Motor neuron (in vitro differentiated cells): ENCODE results near the gene IMPG2. TPM values are rescaled to one million over a fixed set of nuclear protein-coding genes. Genes with fewer than 3 reads are reported as not detected.

Source experiments
- ATAC-seq, 8 experiments: fragments of 200-7000 bp; cut with Tn5 transposase; replicated peaks in 6 of 8; 2 replicates each; pipeline ENCODE4 v1.8.0; 2021; ENCODE audit warnings: mild to moderate bottlenecking in 8 of 8, moderate library complexity in 8 of 8
- H3K27ac ChIP-seq, 2 donors: fragments of 250-450 bp; sonication (Bioruptor Pico); 2 replicates each; pipeline ENCODE4 v1.9.0; 2021; ENCODE audit warnings: antibody characterized with exemption in 2 of 2, mild to moderate bottlenecking in 2 of 2, moderate library complexity in 1 of 2
- H3K4me1 ChIP-seq, 2 donors: fragments of 250-450 bp; sonication (Bioruptor Pico); replicated peaks in 1 of 2; 2 replicates each; pipeline ENCODE4 v1.6.1; 2021; ENCODE audit warnings: antibody characterized with exemption in 2 of 2, mild to moderate bottlenecking in 2 of 2, moderate library complexity in 1 of 2
- H3K4me3 ChIP-seq, 5 donors: fragments of 250-450 bp; sonication (Bioruptor Pico); 2 replicates each; pipeline ENCODE4 v1.9.0; 2021; ENCODE audit warnings: antibody characterized with exemption in 5 of 5, mild to moderate bottlenecking in 5 of 5, moderate library complexity in 4 of 5
- WGBS, 10 experiments: fragments of 450-650 bp; shearing (Covaris generic); methylation state at CpG; one replicate each; pipeline ENCODE4 v1.0.0; 2022; 5-methylcytosine and 5-hydroxymethylcytosine counted together
- in situ Hi-C, 9 experiments: fragments of 400-800 bp; cut with MboI; loops; one replicate each; pipeline ENCODE4 v1.15.0; 2021; ENCODE audit warnings: low sequenced_read_pairs in 9 of 9, low pct_unique_long_range_greater_than_20kb in 2 of 9; ENCODE audit not compliant: unreplicated experiment in 9 of 9
- total RNA-seq, 8 experiments: library from RNA; unstranded; fragments of 300-600 nt; gene quantifications; 2 replicates each; pipeline versions ENCODE4 v1.2.3 to v1.2.4, GENCODE V29; 2022

Gene IMPG2
- total RNA-seq, 8 experiments from 2014 or later = 0.36 to 2.0 (median 0.86) TPM

DNA sequence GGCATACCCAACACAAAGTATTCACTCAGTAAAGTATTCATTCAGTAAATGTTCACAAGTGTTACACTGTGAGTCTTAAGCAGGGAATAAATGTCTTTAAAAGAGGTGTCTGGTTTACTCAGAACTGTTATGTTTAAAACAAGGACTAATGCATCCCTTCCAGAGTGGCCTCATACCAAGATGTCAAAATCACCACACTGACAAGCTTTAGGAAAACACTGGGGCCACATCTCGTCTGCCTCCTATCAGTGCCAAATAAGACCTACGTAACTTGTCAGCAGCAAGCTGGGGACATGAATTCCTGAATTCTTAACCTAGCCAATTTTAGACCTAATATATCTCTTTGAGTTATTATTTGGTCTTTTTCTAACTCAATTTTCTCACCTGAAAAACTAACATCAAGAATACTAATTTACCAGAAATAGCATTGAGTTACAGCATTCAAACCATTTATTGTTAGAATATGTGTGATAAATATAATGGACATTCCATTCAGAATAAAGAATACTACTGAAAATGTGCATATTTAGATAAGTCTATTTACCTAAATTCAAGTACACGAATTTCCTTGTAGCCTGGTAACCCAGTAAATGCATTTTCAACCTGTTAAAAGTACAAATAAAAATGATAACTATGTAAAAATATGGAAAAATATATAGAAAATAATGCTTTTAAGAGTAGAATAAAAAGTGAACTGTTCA, 51.3 kb downstream of the IMPG2 start:
- ATAC-seq = peak in 3 of 8 experiments; percentile 65 to 85 (median 78)
- H3K4me3 ChIP-seq = no peak overlapping the region
- H3K4me1 ChIP-seq = no peaks in the 10 kb centered on the region
- in situ Hi-C loops = no loop called here
- 0 to 73% (median 41%) methylated on average over 1 to 3 of the region's 3 CpGs; no CpG with 5 or more reads in 2 of the 10 experiments for WGBS, 10 experiments
- H3K27ac ChIP-seq = no peak overlapping the region

DNA sequence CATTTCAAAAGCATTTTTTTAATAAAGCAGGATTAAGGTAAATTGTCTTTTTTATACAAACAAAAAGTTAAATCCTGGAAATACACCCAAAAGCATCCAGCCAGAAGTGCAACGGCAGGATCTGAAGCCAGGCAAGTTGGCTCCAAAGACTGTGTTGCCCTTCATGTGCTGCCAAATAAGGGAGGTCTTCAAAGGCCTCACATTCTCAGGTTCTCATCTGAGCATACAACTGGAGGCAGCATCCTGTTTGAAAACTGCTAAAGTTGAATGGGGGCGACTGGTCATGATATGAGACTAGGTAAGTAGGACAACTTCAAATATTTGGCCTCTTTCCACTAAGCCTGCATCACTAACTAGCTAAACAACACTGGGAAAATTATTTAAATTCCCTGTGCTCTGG, 52.2 kb downstream of the IMPG2 start:
- in situ Hi-C loops = no loop called here
- Histone ChIP-seq H3K4me1 (no peaks in the 10 kb centered on the region), H3K4me3 (no peak overlapping the region), H3K27ac (no peak overlapping the region)
- WGBS, 10 experiments = 60 to 100% (median 79%) methylated on average over 1 to 2 of the region's 2 CpGs; no CpG with 5 or more reads in 4 of the 10 experiments
- ATAC-seq = no peak

DNA sequence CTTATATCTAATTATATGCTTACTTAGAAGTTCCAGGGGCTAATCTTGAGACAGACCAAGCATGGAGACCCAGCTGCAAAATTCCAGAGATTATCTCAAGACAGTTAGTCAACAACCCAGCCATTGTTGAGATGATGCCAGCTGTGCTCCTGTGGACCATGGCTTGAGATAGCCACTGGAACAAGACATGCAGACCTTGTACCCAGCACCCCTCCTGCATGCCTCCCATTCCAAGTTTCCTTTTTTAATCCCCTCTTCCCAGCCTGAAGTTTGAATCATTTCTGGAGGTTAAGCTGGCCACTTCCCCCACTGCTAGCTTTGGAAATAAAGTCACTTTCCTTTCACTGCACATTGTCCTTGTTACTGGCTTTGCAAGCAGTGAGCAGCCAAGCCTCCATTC, 53.8 kb downstream of the IMPG2 start:
- peak in 1 of 8 experiments; percentile 17 for ATAC-seq
- Histone ChIP-seq H3K4me1 (peaks cover 0 to 3% of the 10 kb centered on the region in 2 donors), H3K27ac (no peak overlapping the region), H3K4me3 (no peak overlapping the region)
- in situ Hi-C loops = no loop called here

DNA sequence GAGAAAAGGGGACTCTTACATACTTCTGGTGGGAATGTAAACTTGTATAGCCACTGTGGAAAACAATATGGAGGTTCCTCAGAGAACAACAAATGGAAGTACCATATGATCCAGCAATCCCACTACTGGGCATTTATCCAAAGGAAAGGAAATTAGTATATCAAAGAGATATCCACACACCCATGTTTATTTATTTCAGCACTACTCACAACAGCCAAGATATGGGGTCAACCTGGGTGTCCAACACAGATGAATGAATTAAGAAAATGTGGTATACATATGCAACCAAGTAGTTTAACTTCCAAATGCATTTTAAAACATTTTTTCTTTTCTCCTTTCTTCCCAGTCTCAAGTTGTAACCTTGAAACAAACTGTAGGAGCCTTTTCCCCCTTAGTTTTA, 54.3 kb downstream of the IMPG2 start:
- ATAC-seq = peak in 3 of 8 experiments; percentile 15 to 75 (median 41)
- no peak overlapping the region for H3K27ac ChIP-seq
- peaks cover 0 to 3% of the 10 kb centered on the region in 2 donors for H3K4me1 ChIP-seq

DNA sequence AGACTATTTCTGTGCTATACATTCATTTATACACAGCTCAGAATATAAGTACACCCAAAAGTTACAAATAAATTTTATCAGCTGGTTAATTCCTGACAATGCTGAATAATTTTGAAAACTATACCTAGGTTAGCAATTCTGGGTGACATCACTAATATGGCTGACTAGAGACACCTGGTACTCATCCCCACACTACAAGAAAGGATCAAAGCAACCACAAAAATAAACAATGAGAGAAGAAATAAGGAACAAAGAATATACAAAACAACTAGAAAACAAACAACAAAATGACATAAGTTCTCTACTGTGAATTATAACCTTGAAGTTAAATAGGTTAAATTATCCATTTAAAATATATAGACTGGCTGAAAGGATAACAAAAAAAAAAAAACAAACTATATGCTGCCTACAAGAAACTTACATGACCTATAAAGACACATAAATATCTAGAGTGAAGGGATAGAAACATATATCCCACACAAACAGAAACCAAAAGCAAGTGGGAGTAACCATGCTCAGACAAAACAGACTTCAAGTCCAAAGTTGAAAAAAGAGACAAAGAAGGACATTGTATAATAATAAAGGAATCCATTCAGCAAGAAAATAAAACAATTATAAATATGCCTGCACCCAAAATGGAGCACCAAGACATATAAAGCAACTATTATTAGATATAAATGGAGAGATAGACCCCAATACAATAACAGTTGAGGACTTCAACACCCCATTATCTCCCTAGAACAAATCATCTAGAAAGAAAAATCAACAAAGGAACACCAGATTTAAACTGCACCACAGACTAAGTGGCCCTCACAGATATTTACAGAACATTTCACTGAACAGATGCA, 57.8 kb downstream of the IMPG2 start:
- ATAC-seq = no peak
- in situ Hi-C loops = no loop called here
- H3K4me3 ChIP-seq = no peak overlapping the region
- peaks cover 0 to 3% of the 10 kb centered on the region in 2 donors for H3K4me1 ChIP-seq
- H3K27ac ChIP-seq = no peak overlapping the region

More for the DNA sequence above, 54.3 kb downstream of the IMPG2 start:
- H3K4me3 ChIP-seq = no peak overlapping the region
- in situ Hi-C loops = no loop called here

DNA sequence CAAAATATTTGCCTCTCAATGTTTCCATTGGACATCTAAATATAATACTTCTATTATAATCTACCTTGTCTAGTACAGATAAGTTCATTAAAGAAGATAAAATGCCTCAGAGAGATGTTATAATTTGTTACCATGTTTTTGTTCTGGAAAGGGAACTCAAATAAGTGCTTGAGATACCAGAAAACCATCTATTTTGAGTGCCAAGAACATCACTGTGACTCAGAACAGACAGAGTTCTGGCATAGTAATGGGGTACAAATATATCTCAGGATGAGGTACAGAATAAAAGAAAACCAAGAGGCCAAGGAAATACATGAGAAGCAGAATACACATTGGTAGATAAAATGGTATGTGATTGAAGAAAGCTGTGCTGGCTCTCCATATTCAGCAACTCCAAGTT, 58.9 kb downstream of the IMPG2 start:
- Histone ChIP-seq H3K4me3 (no peak overlapping the region), H3K27ac (no peak overlapping the region), H3K4me1 (peaks cover 5 to 6% of the 10 kb centered on the region in 2 donors)
- ATAC-seq = no peak
- in situ Hi-C loops = no loop called here

DNA sequence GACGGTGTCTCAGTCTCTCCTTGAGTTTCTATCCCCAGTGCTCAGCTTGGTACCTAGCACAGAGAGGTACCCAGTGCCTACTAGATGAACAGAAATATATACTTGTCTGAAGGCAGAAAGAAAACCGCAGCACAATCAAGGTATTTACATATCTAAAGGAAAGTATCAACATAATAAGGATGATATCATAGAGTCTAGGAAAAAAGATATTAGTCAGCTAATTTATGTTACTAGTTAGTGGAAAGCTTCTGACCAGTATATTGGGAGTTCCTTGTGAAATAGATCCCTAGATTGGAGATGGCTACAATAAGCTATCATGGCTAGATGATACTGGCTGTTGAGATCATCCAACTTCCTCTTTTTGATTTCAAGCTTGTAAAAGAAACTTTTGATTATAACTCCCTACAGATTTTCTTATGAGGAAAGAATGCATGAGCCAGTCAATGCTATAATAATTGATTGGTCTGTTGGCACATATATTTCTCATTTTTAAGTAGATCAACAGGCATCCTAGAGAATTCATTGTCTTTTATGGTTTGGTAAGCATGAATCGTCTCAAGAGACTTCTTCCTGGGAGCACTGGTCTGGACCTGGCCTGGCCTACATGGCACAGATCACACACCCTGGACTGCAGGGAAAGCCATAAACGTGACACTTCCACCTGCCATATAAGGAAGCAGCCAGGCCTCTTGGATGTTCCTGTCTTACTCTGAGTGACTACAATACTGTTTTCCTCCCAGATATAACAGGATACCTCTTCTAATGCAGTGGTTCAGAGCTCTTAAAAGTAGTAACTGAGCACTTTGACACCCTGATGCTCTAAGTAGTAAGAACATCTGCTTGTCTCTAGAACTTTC, 60.7 kb downstream of the IMPG2 start:
- in situ Hi-C loops = no loop called here
- peak in 1 of 8 experiments; percentile 29 for ATAC-seq

DNA sequence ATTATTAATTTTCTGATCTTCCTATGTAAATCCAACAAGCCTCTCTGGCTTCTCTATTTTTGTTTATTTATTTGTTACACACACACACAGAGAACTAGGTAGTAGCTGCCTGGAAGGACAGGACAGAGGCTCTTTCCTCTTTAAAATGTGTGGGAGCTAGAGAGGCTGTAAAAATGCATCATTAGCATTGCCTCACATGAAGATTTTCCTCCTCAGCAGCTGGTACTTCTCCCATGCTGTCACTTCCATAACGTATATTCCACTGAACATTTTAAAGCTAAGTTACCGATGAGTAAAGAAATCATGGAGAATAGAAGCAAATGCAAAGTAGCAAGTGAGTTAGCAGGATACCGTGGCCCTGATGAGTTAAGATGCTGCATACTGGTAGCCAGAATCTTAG, 63.9 kb downstream of the IMPG2 start:
- no peak overlapping the region for H3K4me3 ChIP-seq
- peak in 2 of 8 experiments; percentile 31 to 52 for ATAC-seq
- in situ Hi-C loops = no loop called here
- 45 to 100% (median 58%) methylated on average over 1 to 3 of the region's 3 CpGs; no CpG with 5 or more reads in 2 of the 10 experiments for WGBS, 10 experiments
- H3K27ac ChIP-seq = no peak overlapping the region
- H3K4me1 ChIP-seq = peaks cover 30 to 39% of the 10 kb centered on the region in 2 donors

More for the DNA sequence above, 60.7 kb downstream of the IMPG2 start:
- Histone ChIP-seq H3K4me1 (peaks cover 9% of the 10 kb centered on the region in 2 donors), H3K27ac (no peak overlapping the region), H3K4me3 (no peak overlapping the region)
- 66 to 100% (median 94%) methylated on average over 1 to 4 of the region's 4 CpGs for WGBS, 10 experiments

DNA sequence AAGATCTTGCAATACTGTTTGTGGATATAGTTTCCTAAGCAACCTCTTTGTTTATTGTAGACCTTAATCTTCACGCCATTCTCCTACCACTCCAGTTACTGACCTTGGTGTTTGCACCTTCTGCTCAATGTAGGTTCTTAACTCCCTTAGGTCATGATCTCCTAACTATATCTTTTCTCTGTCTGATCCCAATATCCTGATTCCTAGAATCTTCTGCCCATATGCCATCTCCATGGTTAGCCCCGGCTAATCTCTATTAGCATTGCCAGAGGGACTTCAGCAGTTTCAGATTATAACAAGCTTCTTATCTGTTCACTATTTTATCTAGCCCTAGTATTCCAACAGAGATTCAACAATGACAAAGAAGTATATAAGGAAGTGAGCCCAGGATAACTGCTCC, 64.9 kb downstream of the IMPG2 start:
- Histone ChIP-seq H3K4me3 (no peak overlapping the region), H3K27ac (no peak overlapping the region), H3K4me1 (peaks cover 30 to 39% of the 10 kb centered on the region in 2 donors)
- WGBS, 10 experiments = 57 to 100% (median 96%) methylated on average over 1 to 2 of the region's 2 CpGs; no CpG with 5 or more reads in 2 of the 10 experiments
- ATAC-seq = peak in 1 of 8 experiments; percentile 13
- in situ Hi-C loops = no loop called here

DNA sequence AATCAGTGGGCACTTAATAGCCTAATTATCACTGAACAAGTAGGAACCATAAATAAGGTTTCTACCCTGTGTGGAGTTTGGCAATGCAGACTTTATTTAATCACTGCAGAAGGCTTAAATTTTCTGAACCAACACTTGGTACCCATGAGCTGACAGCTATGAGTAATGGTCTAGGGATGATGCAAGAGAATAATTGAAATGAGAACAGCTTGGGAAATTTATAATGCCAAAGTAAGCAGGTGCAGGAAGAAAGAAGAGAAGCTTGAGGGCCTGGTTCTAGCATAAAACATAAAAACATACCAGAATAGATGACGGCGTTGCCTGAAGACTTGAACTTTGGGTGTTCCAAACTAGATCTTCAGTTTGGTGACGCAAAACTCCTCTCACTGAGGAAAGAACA, 67.0 kb downstream of the IMPG2 start:
- 37 to 95% (median 74%) methylated on average over 2 to 3 of the region's 3 CpGs for WGBS, 10 experiments
- H3K4me1 ChIP-seq = peaks cover 30 to 39% of the 10 kb centered on the region in 2 donors
- H3K27ac ChIP-seq = peak overlapping the region; percentile 20 to 73
- in situ Hi-C loops = no loop called here
- peak in 5 of 8 experiments; percentile 73 to 86 (median 84) for ATAC-seq
- no peak overlapping the region for H3K4me3 ChIP-seq

DNA sequence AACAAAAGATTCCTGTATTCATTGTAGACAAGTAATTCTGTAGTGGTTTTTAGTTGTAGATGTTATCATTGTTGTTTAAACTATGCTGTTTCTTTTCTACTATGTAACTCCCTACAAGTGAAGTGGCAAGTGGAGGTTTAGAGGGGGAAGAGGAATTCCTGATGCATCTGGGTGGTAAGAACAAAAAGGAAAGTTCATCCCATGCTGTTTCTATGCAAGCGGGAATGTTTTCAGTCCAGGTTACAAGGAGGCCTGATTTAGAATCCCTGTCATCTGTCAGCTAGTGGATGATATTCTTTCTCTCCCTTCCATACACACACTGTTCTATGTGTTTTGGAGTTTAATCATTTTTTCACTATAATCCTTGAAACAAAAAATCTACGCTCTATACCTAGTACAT, 67.4 kb downstream of the IMPG2 start:
- Histone ChIP-seq H3K27ac (peak overlapping the region; percentile 20 to 73), H3K4me1 (peaks cover 30 to 39% of the 10 kb centered on the region in 2 donors), H3K4me3 (no peak overlapping the region)
- in situ Hi-C loops = no loop called here
- WGBS, 10 experiments = 20 to 100% (median 92%) methylated on average over 1 to 2 of the region's 2 CpGs; no CpG with 5 or more reads in 2 of the 10 experiments
- peak in 5 of 8 experiments; percentile 75 to 82 (median 81) for ATAC-seq

DNA sequence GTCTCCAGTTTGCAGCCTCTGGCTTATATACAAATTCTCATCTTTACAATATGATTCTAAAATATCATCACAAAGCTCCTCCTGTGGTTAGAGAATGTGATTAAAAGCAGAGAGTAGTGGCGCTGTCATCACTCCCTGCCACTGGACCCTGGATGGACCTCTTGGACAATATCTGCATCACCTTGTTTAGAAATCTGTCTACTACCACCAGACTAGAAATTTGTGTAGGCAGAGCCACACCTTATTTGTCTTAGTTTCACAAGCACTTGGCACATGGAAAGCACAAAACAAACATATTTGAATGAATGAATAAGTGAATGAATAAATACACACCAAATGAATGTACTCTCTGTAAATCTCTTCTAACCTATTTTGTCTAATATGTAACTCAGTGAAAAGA, 68.1 kb downstream of the IMPG2 start:
- in situ Hi-C loops = no loop called here
- no peak overlapping the region for H3K4me3 ChIP-seq
- peaks cover 30 to 39% of the 10 kb centered on the region in 2 donors for H3K4me1 ChIP-seq
- H3K27ac ChIP-seq = peak overlapping the region in 1 of 2 donors; percentile 65
- 90 to 100% (median 100%) methylated on average over 1 of the region's 1 CpG; no CpG with 5 or more reads in 4 of the 10 experiments for WGBS, 10 experiments
- ATAC-seq = peak in 4 of 8 experiments; percentile 8 to 31 (median 19)

DNA sequence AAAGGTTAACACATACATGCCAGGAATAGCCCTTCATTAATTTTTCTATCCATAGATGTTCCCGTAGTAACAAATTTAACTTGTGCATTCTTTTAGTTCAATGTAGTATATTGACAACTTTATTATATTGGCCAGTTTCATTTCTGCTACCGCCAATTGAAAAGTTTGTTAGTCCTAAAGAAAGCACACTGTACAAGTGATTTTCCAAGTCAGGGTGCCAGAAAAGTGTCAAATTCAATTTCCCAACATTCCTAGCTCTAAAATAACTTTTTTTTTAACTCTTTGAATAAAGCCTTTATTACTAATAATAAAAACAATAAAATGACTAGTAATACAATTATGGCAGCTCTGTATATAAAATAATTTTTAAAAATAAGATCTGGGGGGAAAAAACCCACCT, 68.9 kb downstream of the IMPG2 start:
- ATAC-seq = no peak
- Histone ChIP-seq H3K4me3 (no peak overlapping the region), H3K4me1 (peaks cover 26 to 34% of the 10 kb centered on the region in 2 donors), H3K27ac (no peak overlapping the region)
- in situ Hi-C loops = no loop called here
- WGBS, 10 experiments = 63 to 100% (median 94%) methylated on average over 1 to 2 of the region's 2 CpGs
